ENCODE data around the gene ARF6. TPM values are rescaled to one million over a fixed set of nuclear protein-coding genes. Genes with fewer than 3 reads are reported as not detected.

The ARF6 gene
- total RNA-seq, 3 donors from 2014 or later (not counting 1 experiment from before 2014, with no cell fraction given), result 124 to 132 (median 128) TPM

DNA sequence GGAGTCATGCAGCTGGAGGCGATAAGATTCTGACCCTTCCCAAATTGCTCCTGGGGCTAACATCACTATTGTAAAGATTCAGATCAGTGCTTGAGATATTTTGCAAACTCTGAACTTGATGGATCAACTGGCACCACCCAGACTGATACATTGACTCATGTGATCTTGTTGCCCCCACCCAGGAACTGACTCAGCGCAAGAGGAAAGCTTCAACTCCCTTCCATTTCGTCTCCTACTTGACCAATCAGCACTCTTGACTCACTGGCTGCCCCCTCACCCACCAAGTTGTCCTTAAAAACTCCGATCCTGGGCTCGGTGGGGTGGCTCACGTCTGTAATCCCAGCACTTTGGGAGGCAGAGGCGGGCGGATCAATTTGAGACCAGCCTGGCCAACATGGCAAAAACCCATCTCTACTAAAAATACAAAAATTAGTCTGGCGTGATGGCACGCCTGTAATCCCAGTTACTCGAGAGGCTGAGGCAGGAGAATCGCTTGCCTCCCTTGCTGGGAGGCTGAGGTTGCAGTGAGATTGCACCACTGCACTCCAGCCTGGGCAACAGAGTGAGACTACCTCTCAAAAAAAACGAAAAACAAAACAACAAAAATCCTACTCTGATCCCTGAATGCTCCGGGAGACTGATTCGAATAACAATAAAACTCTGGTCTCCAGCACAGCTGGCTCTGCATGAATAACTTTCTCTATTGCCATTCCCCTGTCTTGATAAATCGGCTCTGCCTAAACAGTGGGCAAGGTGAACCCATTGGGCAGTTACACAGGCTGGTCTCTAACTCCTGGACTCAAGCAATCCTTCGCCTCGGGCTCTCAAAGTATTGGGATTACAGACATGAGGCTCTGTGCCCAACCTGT is 9.8 kb upstream of the ARF6 start:
- 95% methylated on average over 18 of the region's 18 CpGs for WGBS (ENCODE audit: insufficient coverage)
- no peaks in the 10 kb centered on the region for H3K9me3 ChIP-seq (ENCODE audit: control insufficient read depth, insufficient read depth, low read length)
- H3K4me3 ChIP-seq (ENCODE audit: low read length), result no peak overlapping the region
- intact Hi-C loops (cut with micrococcal nuclease), result no loop called here
- H3K4me1 ChIP-seq (ENCODE audit: control insufficient read depth, insufficient read depth, low read length), result peaks cover 12% of the 10 kb centered on the region
- no peaks in the 10 kb centered on the region for H3K27me3 ChIP-seq (ENCODE audit: control insufficient read depth, insufficient read depth, low read length)
- H3K4me1 Mint-ChIP-seq, result peaks cover 0 to 16% of the 10 kb centered on the region in 2 donors
- H3K27ac ChIP-seq (ENCODE audit: low read length), result no peak overlapping the region
- H3K9me3 Mint-ChIP-seq, result no peaks in the 10 kb centered on the region
- TF ChIP-seq, protein P1, sequence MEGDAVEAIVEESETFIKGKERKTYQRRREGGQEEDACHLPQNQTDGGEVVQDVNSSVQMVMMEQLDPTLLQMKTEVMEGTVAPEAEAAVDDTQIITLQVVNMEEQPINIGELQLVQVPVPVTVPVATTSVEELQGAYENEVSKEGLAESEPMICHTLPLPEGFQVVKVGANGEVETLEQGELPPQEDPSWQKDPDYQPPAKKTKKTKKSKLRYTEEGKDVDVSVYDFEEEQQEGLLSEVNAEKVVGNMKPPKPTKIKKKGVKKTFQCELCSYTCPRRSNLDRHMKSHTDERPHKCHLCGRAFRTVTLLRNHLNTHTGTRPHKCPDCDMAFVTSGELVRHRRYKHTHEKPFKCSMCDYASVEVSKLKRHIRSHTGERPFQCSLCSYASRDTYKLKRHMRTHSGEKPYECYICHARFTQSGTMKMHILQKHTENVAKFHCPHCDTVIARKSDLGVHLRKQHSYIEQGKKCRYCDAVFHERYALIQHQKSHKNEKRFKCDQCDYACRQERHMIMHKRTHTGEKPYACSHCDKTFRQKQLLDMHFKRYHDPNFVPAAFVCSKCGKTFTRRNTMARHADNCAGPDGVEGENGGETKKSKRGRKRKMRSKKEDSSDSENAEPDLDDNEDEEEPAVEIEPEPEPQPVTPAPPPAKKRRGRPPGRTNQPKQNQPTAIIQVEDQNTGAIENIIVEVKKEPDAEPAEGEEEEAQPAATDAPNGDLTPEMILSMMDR (IDR thresholded peaks at IDR 0.05), result no peak
- ATAC-seq, result no peak
- H3K27ac Mint-ChIP-seq, result no peak overlapping the region
- no peak for DNase-seq
- H3K27me3 Mint-ChIP-seq (ENCODE audit: low read depth in 2 of 2), result no peaks in the 10 kb centered on the region
- H3K36me3 ChIP-seq (ENCODE audit: control insufficient read depth, insufficient read depth, low read length), result no peaks in the 10 kb centered on the region
- no peak overlapping the region for H3K4me3 Mint-ChIP-seq
- no peaks in the 10 kb centered on the region for H3K36me3 Mint-ChIP-seq

DNA sequence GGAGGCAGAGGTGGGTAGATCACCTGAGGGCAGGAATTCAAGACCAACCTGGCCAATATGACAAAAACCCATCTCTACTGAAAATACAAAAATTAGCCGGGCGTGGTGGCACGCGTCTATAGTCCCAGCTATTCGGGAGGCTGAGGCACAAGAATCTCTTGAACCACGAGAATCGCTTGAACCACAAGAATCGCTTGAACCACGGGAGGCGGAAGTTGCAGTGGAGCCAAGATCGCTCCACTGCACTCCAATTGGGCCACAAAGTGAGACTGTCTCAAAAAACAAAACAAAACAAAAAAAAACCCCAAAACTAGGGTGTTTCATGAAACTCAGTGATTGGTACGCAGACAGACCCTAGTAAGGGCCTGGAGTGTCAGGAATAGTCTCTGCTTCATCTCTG is 6.4 kb upstream of the ARF6 start:
- DNase-seq (peak in 1 of 2 donors; percentile 46), ATAC-seq (no peak)
- no peaks in the 10 kb centered on the region for H3K36me3 Mint-ChIP-seq
- H3K27me3 Mint-ChIP-seq (ENCODE audit: low read depth in 2 of 2), result no peaks in the 10 kb centered on the region
- H3K4me1 ChIP-seq (ENCODE audit: control insufficient read depth, insufficient read depth, low read length), result peaks cover under 1% of the 10 kb centered on the region
- no peak overlapping the region for H3K4me3 Mint-ChIP-seq
- TF ChIP-seq, protein P1 (IDR thresholded peaks at IDR 0.05), result no peak
- H3K9me3 ChIP-seq (ENCODE audit: control insufficient read depth, insufficient read depth, low read length), result no peaks in the 10 kb centered on the region
- WGBS (ENCODE audit: insufficient coverage), result 54% methylated on average over 12 of the region's 12 CpGs
- H3K36me3 ChIP-seq (ENCODE audit: control insufficient read depth, insufficient read depth, low read length), result no peaks in the 10 kb centered on the region
- H3K27me3 ChIP-seq (ENCODE audit: control insufficient read depth, insufficient read depth, low read length), result no peaks in the 10 kb centered on the region
- no peak overlapping the region for H3K4me3 ChIP-seq (ENCODE audit: low read length)
- intact Hi-C loops (cut with micrococcal nuclease), result no loop called here
- H3K27ac ChIP-seq (ENCODE audit: low read length), result no peak overlapping the region
- H3K4me1 Mint-ChIP-seq, result no peaks in the 10 kb centered on the region
- H3K27ac Mint-ChIP-seq, result no peak overlapping the region
- H3K9me3 Mint-ChIP-seq, result no peaks in the 10 kb centered on the region

DNA sequence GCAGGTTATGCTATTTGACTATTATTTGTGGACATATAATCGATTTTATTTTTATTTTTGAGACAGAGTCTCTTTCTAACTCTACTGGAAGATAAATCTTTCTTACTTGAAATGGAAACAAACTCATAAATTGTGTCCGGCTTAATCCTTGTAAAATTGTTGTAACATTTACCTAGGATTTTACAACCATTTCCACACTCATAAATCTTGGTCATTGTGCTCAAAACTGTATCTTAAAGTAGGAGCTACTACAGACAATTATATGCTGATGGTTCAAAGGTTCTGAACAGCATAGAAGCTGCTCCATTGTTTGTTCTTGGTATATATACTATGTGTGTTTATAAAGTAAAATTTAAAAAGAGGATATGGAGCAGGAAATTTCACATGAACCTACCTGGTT is 4.6 kb upstream of the ARF6 start:
- H3K4me3 ChIP-seq (ENCODE audit: low read length), result no peak overlapping the region
- WGBS (ENCODE audit: insufficient coverage), result no CpG with 5 or more reads among the region's 2 CpGs
- no peaks in the 10 kb centered on the region for H3K9me3 ChIP-seq (ENCODE audit: control insufficient read depth, insufficient read depth, low read length)
- H3K27ac ChIP-seq (ENCODE audit: low read length), result no peak overlapping the region
- Mint-ChIP-seq H3K9me3 (no peaks in the 10 kb centered on the region), H3K4me1 (peaks cover 11 to 12% of the 10 kb centered on the region in 2 donors), H3K27ac (no peak overlapping the region), H3K27me3 (ENCODE audit: low read depth in 2 of 2) (no peaks in the 10 kb centered on the region), H3K36me3 (no peaks in the 10 kb centered on the region), H3K4me3 (no peak overlapping the region)
- H3K36me3 ChIP-seq (ENCODE audit: control insufficient read depth, insufficient read depth, low read length), result no peaks in the 10 kb centered on the region
- no peaks in the 10 kb centered on the region for H3K27me3 ChIP-seq (ENCODE audit: control insufficient read depth, insufficient read depth, low read length)
- DNase-seq (no peak), ATAC-seq (no peak)
- intact Hi-C loops (cut with micrococcal nuclease), result no loop called here
- TF ChIP-seq, protein P1 (IDR thresholded peaks at IDR 0.05), result no peak
- peaks cover 10% of the 10 kb centered on the region for H3K4me1 ChIP-seq (ENCODE audit: control insufficient read depth, insufficient read depth, low read length)
